D721Med (cell line): ENCODE measurements around the gene CPVL.

ENCODE experiments used
- DNase-seq: peaks from one replicate; pipeline ENCODE4 v3.0.0; 2011; ENCODE audit warnings: low spot score; ENCODE audit not compliant: insufficient read length
- FAIRE-seq: peaks from 2 replicates; lab custom pipeline; 2011; peaks lifted over from hg19 to GRCh38; lab: Jason Lieb, UNC
- TF ChIP-seq, protein P1 (sequence below): IDR thresholded peaks from 2 replicates; pipeline ENCODE4 v1.5.1; 2012; ENCODE audit warnings: mild to moderate bottlenecking, control low read depth; ENCODE audit not compliant: insufficient read depth; ENCODE audit errors: missing control alignments

CPVL gene

DNA sequence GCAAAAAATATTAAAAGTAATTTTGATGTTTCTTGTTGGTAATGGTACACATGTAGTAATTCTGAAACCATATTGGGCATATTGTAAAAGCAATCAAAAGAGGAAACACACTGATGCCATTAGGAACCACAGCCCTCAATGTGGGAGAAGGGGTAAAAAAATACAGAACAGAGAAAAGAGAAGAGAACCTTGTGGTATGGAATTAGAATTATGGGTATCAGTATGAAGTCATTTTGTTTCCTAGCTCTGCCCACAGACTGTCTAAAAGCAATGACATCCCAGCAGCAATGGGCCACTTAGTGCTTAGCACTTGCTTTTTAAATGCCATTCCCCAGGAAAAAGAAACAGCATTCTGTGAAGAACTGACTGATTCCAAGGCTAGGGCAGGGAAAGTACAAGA is 61.5 kb downstream of the CPVL start:
- FAIRE-seq (no peak), DNase-seq (no peak)
- TF ChIP-seq, protein P1, sequence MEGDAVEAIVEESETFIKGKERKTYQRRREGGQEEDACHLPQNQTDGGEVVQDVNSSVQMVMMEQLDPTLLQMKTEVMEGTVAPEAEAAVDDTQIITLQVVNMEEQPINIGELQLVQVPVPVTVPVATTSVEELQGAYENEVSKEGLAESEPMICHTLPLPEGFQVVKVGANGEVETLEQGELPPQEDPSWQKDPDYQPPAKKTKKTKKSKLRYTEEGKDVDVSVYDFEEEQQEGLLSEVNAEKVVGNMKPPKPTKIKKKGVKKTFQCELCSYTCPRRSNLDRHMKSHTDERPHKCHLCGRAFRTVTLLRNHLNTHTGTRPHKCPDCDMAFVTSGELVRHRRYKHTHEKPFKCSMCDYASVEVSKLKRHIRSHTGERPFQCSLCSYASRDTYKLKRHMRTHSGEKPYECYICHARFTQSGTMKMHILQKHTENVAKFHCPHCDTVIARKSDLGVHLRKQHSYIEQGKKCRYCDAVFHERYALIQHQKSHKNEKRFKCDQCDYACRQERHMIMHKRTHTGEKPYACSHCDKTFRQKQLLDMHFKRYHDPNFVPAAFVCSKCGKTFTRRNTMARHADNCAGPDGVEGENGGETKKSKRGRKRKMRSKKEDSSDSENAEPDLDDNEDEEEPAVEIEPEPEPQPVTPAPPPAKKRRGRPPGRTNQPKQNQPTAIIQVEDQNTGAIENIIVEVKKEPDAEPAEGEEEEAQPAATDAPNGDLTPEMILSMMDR, result no peak

DNA sequence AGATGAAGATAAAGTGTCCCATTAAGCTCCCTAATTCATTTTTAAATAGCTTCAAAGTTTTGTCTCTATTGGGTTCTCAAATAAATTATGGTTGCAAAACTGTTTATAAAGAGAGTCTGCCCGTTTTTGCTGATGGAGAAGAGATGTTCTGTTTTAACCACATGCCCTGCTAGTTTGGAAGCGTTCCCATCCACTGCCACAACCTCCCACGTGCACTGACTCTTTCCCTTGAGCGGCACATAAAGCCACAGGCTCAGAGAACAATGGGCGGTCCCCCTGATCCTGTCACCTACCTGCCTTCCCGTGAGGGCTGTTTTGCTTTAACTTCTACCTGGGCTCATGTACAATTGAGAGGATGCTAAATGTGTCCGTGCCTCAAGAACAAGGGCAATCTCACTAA is 65.5 kb downstream of the CPVL start:
- no peak for FAIRE-seq
- TF ChIP-seq, protein P1, result no peak
- DNase-seq, result no peak

DNA sequence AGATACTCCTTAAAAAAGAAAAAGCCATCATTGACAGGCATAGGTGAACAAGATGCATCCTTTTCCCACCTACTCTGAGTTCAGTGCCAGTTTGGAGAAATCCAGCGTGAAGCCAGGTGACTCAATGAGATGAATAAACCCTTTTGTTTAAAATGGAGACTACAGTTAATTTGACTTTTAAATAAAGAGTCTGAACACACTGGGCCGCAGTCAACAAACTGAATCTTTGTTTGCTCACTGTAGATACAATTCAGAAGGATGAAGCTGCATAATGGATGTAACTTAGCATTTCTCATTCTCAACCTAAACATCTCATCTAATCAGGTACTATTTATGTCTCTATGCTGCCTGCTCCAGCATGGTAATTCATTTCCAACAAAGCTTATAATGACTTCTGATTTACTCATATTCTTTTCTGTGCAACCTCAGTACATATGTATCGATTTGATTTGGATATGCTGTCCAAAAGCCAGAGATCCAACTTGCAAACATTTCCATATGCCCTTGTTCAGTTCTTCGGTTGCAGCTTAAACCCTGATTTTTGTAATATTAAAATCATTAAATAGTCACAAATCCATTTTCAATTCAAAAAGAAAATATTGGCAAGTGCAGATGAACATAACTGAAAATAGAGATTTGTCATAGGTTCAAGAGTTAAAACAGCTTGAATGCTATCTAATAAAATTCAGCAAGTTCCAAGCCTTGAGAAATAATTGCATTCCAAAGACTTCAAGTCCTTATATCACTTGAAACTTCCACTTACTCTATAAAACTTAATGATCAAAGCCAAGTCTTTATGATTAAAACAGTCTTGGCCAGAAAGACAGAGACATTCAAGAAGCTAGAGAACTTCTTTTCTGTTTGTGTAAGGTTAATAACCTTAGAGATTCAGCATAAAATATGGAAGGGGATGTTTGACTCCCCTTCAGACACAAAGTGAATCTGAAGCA is 67.8 kb downstream of the CPVL start:
- FAIRE-seq (no peak), DNase-seq (no peak)
- TF ChIP-seq, protein P1, result no peak

DNA sequence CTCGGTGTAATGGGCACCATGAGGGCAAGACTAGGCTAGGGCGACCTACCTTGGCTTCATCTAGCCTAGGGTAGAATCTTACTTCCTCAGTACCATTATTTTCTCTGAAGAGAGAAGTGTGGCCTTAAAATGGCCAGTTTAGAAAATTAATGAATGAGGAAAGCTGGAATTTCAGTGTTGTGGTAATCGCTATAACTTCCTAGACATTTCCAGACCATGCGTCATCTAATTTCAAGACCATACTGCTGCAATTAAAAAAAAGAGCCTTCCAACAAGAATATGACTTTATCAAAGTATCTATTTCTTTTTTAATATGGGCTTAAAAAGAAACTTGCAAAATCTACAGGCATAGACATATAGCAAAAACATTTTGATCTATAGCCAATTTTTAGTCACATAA is 68.5 kb downstream of the CPVL start:
- no peak for FAIRE-seq
- DNase-seq, result no peak
- TF ChIP-seq, protein P1, result no peak

DNA sequence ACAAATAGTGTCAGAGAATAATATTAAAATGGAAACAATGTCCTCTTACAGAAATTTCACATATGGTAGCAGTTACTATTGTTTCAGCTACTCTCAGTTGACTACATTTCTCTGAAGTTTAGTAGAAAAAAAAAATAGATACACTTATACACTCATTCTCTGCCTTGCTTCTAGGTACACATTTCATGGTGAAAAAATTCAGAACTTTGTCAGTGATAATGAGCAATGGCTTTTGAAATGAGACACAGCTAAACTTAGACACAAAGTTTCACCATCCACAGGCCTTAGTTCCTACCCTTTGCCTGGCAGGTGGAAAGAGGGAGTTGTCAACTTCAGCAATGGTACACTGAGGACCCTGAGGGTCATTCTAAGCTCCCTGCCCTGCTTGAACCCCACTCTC is 69.2 kb downstream of the CPVL start:
- TF ChIP-seq, protein P1, result no peak
- no peak for DNase-seq
- no peak for FAIRE-seq

DNA sequence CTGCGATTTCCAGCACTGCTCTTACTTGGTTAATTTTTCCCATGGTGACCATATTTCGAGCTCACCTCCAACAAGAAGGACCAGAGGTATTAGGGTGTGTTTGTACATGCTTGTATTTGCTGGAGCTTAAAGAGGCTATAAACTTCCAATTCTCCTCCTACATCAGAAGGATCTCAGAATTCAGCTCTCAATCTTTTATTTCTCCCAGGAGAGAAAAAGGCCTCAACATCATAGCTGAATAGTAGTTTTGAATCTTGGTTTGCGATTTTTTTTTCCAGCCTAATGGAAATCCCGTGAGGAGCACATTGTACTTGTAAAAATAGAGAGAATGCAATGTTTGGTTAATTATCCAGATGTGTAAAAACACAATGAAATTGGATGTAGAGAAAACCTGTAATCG is 69.7 kb downstream of the CPVL start:
- no peak for DNase-seq
- no peak for FAIRE-seq
- TF ChIP-seq, protein P1, result no peak

DNA sequence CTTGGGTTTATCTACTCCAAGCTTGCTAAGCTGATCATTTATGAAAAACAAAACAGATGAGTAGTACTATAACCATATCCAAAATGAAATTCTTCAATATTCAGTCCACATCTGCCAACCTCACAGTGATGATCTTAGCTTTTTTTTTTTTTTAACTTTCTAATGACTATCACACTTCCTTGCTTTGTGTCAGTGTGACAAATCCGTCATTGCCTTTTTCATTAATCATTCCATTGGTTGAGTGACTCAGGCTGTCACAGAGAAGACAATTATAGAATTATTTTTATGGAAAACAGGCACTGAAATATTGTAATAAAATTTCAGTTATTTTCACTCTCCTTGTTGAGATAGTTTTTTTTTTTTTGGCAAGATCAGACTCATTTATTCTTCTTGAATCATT is 70.7 kb downstream of the CPVL start:
- TF ChIP-seq, protein P1, result no peak
- DNase-seq, result no peak
- FAIRE-seq, result no peak
